Transverse colon (tissue), 4 donors: ENCODE results near the gene ITGA8. TPM values are rescaled to one million over a fixed set of nuclear protein-coding genes. Genes with fewer than 3 reads are reported as not detected.

Experiments used
- DNase-seq: peaks from one replicate; pipeline ENCODE4 v3.0.0-alpha.2; 2019
- H3K27ac ChIP-seq, 4 donors: fragments of 200-600 bp; sonication (generic); 2 replicates each; pipeline ENCODE4 v1.5.1; 2016 to 2018; ENCODE audit warnings: inconsistent platforms in 4 of 4
- H3K27me3 ChIP-seq: fragments of 200-600 bp; sonication (generic); 2 replicates; pipeline ENCODE4 v1.5.1; 2017; ENCODE audit warnings: inconsistent platforms
- H3K36me3 ChIP-seq, 4 donors: fragments of 200-600 bp; sonication (generic); 2 replicates each; pipeline ENCODE4 v1.5.1; 2017 to 2019; ENCODE audit warnings: inconsistent platforms in 4 of 4
- H3K4me1 ChIP-seq, 4 donors: fragments of 200-600 bp; sonication (generic); 2 replicates each; pipeline ENCODE4 v1.5.1; 2017 to 2020; ENCODE audit warnings: inconsistent platforms in 4 of 4
- H3K4me3 ChIP-seq, 4 donors: fragments of 200-600 bp; sonication (generic); 1 replicate in 1 of 4; 2 replicates in 3 of 4; pipeline versions ENCODE4 v1.5.1 to v1.6.1; 2017 to 2019; ENCODE audit warnings: inconsistent platforms in 4 of 4
- H3K9me3 ChIP-seq, 2 donors: fragments of 200-600 bp; sonication (generic); 2 replicates each; pipeline ENCODE4 v1.5.1; 2017 to 2019; ENCODE audit warnings: inconsistent platforms in 2 of 2
- CTCF ChIP-seq, 5 experiments: fragments of 200-600 bp in 3 of 5; fragments of 450-650 bp in 2 of 5; sonication (generic) in 3 of 5; IDR thresholded peaks; 1 replicate in 2 of 5; 2 replicates in 3 of 5; pipeline ENCODE4 v1.5.1; 2016 to 2017; ENCODE audit warnings: antibody characterized with exemption in 5 of 5, inconsistent platforms in 3 of 5, mild to moderate bottlenecking in 2 of 5, moderate library complexity in 1 of 5
- EP300 ChIP-seq: sonication (generic); formaldehyde crosslinking; IDR thresholded peaks from one replicate; pipeline ENCODE4 v1.6.1; 2017; ENCODE audit warnings: antibody characterized with exemption, low read depth
- POLR2A ChIP-seq: fragments of 450-650 bp; IDR thresholded peaks from one replicate; pipeline ENCODE4 v1.6.1; 2016; ENCODE audit warnings: antibody characterized with exemption, mild to moderate bottlenecking, moderate library complexity
- POLR2AphosphoS5 ChIP-seq, 3 donors: sonication (generic); formaldehyde crosslinking; IDR thresholded peaks; one replicate each; pipeline ENCODE4 v1.6.1; 2016; ENCODE audit warnings: antibody characterized with exemption in 3 of 3
- WGBS, 2 donors: methylation state at CpG; one replicate each; pipeline ENCODE4 v1.1.5; 2018; ENCODE audit warnings: low coverage in 1 of 2; 5-methylcytosine and 5-hydroxymethylcytosine counted together
- in situ Hi-C, 4 donors: fragments of 200-750 bp; cut with MboI; loops; one replicate each; pipeline versions ENCODE4 v1.15.0 to v1.15.1; 2017; ENCODE audit warnings: low sequenced_read_pairs in 3 of 4, low pct_ligation_motif_present in 1 of 4, low pct_unique_long_range_greater_than_20kb in 1 of 4
- intact Hi-C: fragments of 100-400 bp; cut with DNase I; formaldehyde crosslinking; loops from one replicate; pipeline ENCODE4 v1.15.1; 2023; ENCODE audit warnings: low total_unique reads
- total RNA-seq, 4 donors: library from RNA; depleted of rRNA; stranded (reverse); fragments of >200 nt; gene quantifications; one replicate each; pipeline ENCODE4 v1.1.0, GENCODE V29; 2016

The ITGA8 gene
- total RNA-seq, 4 donors from 2014 or later, result 1.4 to 4.9 (median 3.3) TPM; not detected in 1

GRCh38 chr10:15684768-15685167 lies 35.0 kb downstream of the ITGA8 start:
- H3K4me3 ChIP-seq, result no peak overlapping the region
- H3K9me3 ChIP-seq, result no peaks in the 10 kb centered on the region
- intact Hi-C loops (no loop called here), in situ Hi-C loops (no loop called here)
- no peak for TF ChIP-seq EP300
- TF ChIP-seq CTCF (IDR thresholded peaks at IDR 0.05), result no peak
- TF ChIP-seq POLR2A, result no peak
- no peak for TF ChIP-seq POLR2AphosphoS5 (IDR thresholded peaks at IDR 0.05)
- no peak for DNase-seq
- H3K36me3 ChIP-seq, result no peaks in the 10 kb centered on the region
- no peak overlapping the region for H3K27ac ChIP-seq
- peaks cover 4% of the 10 kb centered on the region for H3K27me3 ChIP-seq
- 45 to 53% methylated on average over 4 of the region's 4 CpGs for WGBS, 2 donors
- no peaks in the 10 kb centered on the region for H3K4me1 ChIP-seq

- Histone ChIP-seq H3K9me3 (no peaks in the 10 kb centered on the region), H3K36me3 (no peaks in the 10 kb centered on the region), H3K4me1 (no peaks in the 10 kb centered on the region), H3K27me3 (peaks cover 4% of the 10 kb centered on the region), H3K4me3 (no peak overlapping the region), H3K27ac (no peak overlapping the region)
- 81 to 86% methylated on average over 4 of the region's 4 CpGs for whole genome bisulfite sequencing, 2 donors
- in situ Hi-C loops, result no loop called here
- intact Hi-C loops, result no loop called here
- TF ChIP-seq POLR2AphosphoS5 (IDR thresholded peaks at IDR 0.05), result no peak
- TF ChIP-seq CTCF (IDR thresholded peaks at IDR 0.05), result no peak
- no peak for TF ChIP-seq EP300
- TF ChIP-seq POLR2A, result no peak
- no peak for DNase-seq
Observed at GRCh38 chr10:15681076-15681475, 38.6 kb downstream of the ITGA8 start.

- in situ Hi-C loops (no loop called here), intact Hi-C loops (no loop called here)
- TF ChIP-seq POLR2A (no peak), CTCF (IDR thresholded peaks at IDR 0.05) (no peak), POLR2AphosphoS5 (IDR thresholded peaks at IDR 0.05) (no peak), EP300 (no peak)
- Histone ChIP-seq H3K36me3 (no peaks in the 10 kb centered on the region), H3K4me1 (no peaks in the 10 kb centered on the region), H3K4me3 (no peak overlapping the region), H3K27ac (no peak overlapping the region), H3K9me3 (no peaks in the 10 kb centered on the region), H3K27me3 (peaks cover 4% of the 10 kb centered on the region)
- DNase-seq, result no peak
- WGBS, 2 donors, result 69 to 76% methylated on average over 3 of the region's 3 CpGs
Observed at GRCh38 chr10:15678851-15679250, 40.9 kb downstream of the ITGA8 start.

GRCh38 chr10:15672469-15672868 lies 47.3 kb downstream of the ITGA8 start:
- in situ Hi-C loops, result no loop called here
- Histone ChIP-seq H3K27me3 (no peaks in the 10 kb centered on the region), H3K27ac (no peak overlapping the region), H3K9me3 (no peaks in the 10 kb centered on the region), H3K4me3 (no peak overlapping the region), H3K36me3 (no peaks in the 10 kb centered on the region), H3K4me1 (no peaks in the 10 kb centered on the region)
- no peak for DNase-seq
- intact Hi-C loops, result no loop called here
- TF ChIP-seq POLR2AphosphoS5 (IDR thresholded peaks at IDR 0.05), result no peak
- no peak for TF ChIP-seq POLR2A
- no peak for TF ChIP-seq EP300
- no peak for TF ChIP-seq CTCF (IDR thresholded peaks at IDR 0.05)
- WGBS, 2 donors, result 73 to 81% methylated on average over 3 of the region's 3 CpGs
